ENCODE data around the gene MAL.
"Not testable (repeated sequence)": the region's sequence is repeated elsewhere in the genome, so short reads cannot be mapped to it uniquely, and the experiment has no call there.

MAL gene

DNA sequence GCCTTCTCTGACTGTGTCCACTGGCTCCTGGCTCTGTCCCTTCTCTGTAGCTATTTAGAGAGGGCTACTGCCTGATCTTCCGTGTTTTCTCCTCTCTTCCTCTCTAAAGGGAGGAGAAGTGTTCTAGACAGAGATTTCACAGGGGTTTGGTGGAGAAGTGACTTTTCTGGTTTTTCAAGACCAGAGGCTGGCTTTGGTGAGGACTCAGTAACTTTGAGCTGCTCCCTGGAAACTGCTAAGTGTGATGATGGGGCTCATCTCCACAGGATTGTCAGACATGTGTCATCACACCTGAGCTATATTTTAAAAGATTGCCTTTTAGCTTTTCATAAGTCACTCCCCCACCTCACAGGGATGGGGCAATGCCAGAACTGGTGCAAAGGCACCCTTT lies 6.2 kb downstream of the MAL start:
- H3K4me1 ChIP-seq (ENCODE audit: control insufficient read depth in 2 of 2, insufficient read depth in 2 of 2, low read length in 2 of 2) = no peaks in the 10 kb centered on the region
- peaks cover 6 to 8% of the 10 kb centered on the region in 2 donors for H3K27me3 ChIP-seq (ENCODE audit: control insufficient read depth in 2 of 2, insufficient read depth in 2 of 2, low read length in 2 of 2)
- H3K27ac ChIP-seq (ENCODE audit: low read depth in 2 of 2, low read length in 2 of 2) = no peak overlapping the region
- no peaks in the 10 kb centered on the region for H3K9me3 ChIP-seq (ENCODE audit: control insufficient read depth in 2 of 2, low read length in 2 of 2)
- no peak overlapping the region for H3K9ac ChIP-seq (ENCODE audit: low read depth in 1 of 2, low read length in 2 of 2)
- no peak overlapping the region for H3K4me3 ChIP-seq (ENCODE audit: low read length in 2 of 2)
- H3K36me3 ChIP-seq (ENCODE audit: control insufficient read depth in 2 of 2, insufficient read depth in 2 of 2, low read length in 2 of 2) = no peaks in the 10 kb centered on the region

DNA sequence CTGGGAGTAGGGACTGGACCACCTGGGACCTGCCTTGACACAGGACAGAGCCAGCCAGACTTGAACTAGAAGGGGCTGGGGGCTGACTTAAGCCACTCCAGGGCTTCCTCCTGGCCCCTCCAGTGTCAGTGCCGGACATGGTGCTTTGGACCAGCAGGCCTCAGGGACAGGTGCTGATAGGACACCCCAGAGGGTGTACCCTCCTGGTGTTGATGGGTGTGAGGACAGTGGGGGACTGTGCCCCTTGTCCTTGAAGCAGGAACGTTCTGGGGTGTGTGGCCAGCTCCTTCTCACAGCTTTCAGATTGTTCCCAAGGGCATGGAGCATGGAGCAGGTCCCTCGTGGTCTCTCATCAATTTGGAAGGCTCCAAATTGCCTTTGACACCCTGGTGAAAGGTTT lies 6.8 kb downstream of the MAL start:
- Histone ChIP-seq H3K4me1 (ENCODE audit: control insufficient read depth in 2 of 2, insufficient read depth in 2 of 2, low read length in 2 of 2) (no peaks in the 10 kb centered on the region), H3K27me3 (ENCODE audit: control insufficient read depth in 2 of 2, insufficient read depth in 2 of 2, low read length in 2 of 2) (peaks cover 1 to 2% of the 10 kb centered on the region in 2 donors), H3K36me3 (ENCODE audit: control insufficient read depth in 2 of 2, insufficient read depth in 2 of 2, low read length in 2 of 2) (no peaks in the 10 kb centered on the region), H3K27ac (ENCODE audit: low read depth in 2 of 2, low read length in 2 of 2) (no peak overlapping the region), H3K9me3 (ENCODE audit: control insufficient read depth in 2 of 2, low read length in 2 of 2) (no peaks in the 10 kb centered on the region), H3K9ac (ENCODE audit: low read depth in 1 of 2, low read length in 2 of 2) (no peak overlapping the region), H3K4me3 (ENCODE audit: low read length in 2 of 2) (no peak overlapping the region)

DNA sequence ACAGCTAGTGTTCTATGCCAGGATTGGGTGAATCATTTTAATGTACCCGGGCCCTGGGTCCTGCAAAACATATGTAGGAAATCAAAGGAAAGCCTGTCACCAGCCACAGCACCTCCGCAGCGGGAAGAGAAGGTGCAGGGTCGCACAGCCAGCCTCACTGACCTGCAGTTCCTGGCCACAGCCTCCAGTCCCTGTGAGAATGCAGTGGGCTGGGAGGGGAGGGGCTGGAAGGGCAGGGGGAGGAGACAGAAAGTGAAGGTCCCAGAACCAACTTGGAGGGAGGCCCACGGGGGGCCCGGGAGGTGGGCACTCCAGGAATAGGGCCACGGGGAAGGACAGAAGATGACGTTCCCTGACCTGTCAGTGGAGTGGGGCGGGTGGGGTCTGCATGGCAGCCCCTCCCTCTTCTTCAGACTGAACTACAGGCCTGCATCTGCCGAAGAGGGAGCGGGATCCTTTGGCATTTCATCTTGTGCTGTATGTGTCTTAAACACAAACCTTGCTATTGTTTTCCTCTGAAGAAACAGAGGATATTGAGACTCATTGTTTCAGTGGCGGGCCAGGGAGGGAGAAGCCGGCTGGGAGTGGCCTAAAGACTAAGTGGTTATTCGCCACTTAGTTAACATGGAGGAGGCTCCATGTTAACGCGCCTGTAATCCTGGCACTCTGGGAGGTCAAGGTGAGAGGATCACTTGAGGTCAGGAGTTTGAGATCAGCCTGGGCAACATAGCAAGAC lies 7.5 kb downstream of the MAL start:
- Histone ChIP-seq H3K27me3 (ENCODE audit: control insufficient read depth in 2 of 2, insufficient read depth in 2 of 2, low read length in 2 of 2) (no peaks in the 10 kb centered on the region), H3K9ac (ENCODE audit: low read depth in 1 of 2, low read length in 2 of 2) (no peak overlapping the region), H3K36me3 (ENCODE audit: control insufficient read depth in 2 of 2, insufficient read depth in 2 of 2, low read length in 2 of 2) (no peaks in the 10 kb centered on the region), H3K27ac (ENCODE audit: low read depth in 2 of 2, low read length in 2 of 2) (no peak overlapping the region), H3K4me3 (ENCODE audit: low read length in 2 of 2) (no peak overlapping the region), H3K4me1 (ENCODE audit: control insufficient read depth in 2 of 2, insufficient read depth in 2 of 2, low read length in 2 of 2) (no peaks in the 10 kb centered on the region), H3K9me3 (ENCODE audit: control insufficient read depth in 2 of 2, low read length in 2 of 2) (no peaks in the 10 kb centered on the region)

DNA sequence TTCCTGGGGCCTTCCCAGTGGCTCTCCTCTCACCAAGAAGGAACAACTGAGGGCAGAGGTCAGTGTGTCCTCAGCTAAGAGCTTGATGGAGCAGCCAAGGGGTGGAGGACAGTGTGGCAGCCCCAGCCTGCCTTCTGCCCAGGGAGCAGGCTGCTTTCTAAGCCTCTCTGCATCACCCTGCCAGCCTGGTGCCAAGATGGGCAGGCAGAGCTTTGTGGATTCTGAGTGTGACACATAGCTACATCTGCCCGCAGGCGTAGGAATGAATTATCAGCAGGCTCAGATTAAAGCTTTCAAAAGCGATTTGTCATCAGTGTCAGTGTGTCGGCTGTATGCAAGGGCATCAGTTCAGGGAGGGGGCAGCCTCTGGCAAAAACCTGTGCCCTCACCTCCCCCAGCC lies 8.7 kb downstream of the MAL start:
- Histone ChIP-seq H3K36me3 (ENCODE audit: control insufficient read depth in 2 of 2, insufficient read depth in 2 of 2, low read length in 2 of 2) (no peaks in the 10 kb centered on the region), H3K4me1 (ENCODE audit: control insufficient read depth in 2 of 2, insufficient read depth in 2 of 2, low read length in 2 of 2) (no peaks in the 10 kb centered on the region), H3K27ac (ENCODE audit: low read depth in 2 of 2, low read length in 2 of 2) (no peak overlapping the region), H3K4me3 (ENCODE audit: low read length in 2 of 2) (no peak overlapping the region), H3K9me3 (ENCODE audit: control insufficient read depth in 2 of 2, low read length in 2 of 2) (no peaks in the 10 kb centered on the region), H3K9ac (ENCODE audit: low read depth in 1 of 2, low read length in 2 of 2) (no peak overlapping the region), H3K27me3 (ENCODE audit: control insufficient read depth in 2 of 2, insufficient read depth in 2 of 2, low read length in 2 of 2) (no peaks in the 10 kb centered on the region)

DNA sequence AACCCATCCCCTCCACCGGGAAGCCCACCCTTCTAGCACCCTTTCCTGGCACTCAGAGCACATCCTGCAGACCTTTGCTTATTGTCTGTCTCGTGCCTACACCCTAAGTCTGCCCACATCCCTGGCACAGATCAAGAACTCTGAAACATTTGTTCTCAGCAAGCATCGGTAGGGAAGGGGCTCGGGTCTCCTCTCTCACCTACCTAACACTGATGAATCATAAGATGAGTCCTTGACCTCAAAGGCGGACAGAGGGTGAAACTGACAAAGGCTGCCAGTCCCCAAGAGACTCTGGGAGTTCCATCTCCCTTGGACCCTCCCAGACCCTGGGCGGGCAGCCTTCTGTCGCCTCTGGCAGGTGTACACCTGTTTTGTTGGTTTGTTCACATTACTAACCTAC lies 9.3 kb downstream of the MAL start:
- no peak overlapping the region for H3K9ac ChIP-seq (ENCODE audit: low read depth in 1 of 2, low read length in 2 of 2)
- no peaks in the 10 kb centered on the region for H3K9me3 ChIP-seq (ENCODE audit: control insufficient read depth in 2 of 2, low read length in 2 of 2)
- no peaks in the 10 kb centered on the region for H3K4me1 ChIP-seq (ENCODE audit: control insufficient read depth in 2 of 2, insufficient read depth in 2 of 2, low read length in 2 of 2)
- H3K4me3 ChIP-seq (ENCODE audit: low read length in 2 of 2) = no peak overlapping the region
- no peaks in the 10 kb centered on the region for H3K36me3 ChIP-seq (ENCODE audit: control insufficient read depth in 2 of 2, insufficient read depth in 2 of 2, low read length in 2 of 2)
- no peaks in the 10 kb centered on the region for H3K27me3 ChIP-seq (ENCODE audit: control insufficient read depth in 2 of 2, insufficient read depth in 2 of 2, low read length in 2 of 2)
- no peak overlapping the region for H3K27ac ChIP-seq (ENCODE audit: low read depth in 2 of 2, low read length in 2 of 2)

DNA sequence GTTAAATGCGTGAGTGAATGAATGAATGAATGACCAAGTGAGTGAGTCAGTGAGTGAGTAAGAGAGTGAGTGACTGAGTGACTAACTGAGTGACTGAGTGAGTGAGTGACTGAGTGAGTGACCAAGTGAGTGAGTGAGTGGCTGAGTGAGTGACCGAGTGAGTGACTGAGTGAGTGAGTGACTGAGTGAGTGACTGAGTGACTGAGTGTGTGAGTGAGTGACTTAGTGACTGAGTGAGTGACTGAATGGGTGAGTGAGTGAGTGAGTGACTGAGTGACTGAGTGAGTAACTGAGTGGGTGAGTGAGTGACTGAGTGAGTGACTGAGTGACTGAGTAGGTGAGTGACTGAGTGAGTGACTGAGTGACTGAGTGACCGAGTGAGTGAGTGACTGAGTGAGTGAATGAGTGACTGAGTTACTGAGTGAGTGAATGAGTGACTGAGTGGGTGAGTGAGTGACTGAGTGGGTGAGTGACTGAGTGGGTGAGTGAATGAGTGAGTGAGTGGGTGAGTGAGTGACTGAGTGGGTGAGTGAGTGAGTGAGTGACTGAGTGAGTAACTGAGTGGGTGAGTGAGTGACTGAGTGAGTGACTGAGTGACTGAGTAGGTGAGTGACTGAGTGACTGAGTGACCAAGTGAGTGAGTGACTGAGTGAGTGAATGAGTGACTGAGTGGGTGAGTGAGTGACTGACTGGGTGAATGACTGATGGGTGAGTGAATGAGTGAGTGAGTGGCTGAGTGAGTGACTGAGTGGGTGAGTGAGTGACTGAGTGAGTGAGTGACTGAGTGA lies 11.3 kb downstream of the MAL start:
- Histone ChIP-seq H3K4me1 (ENCODE audit: control insufficient read depth in 2 of 2, insufficient read depth in 2 of 2, low read length in 2 of 2) (no peaks in the 10 kb centered on the region), H3K9ac (ENCODE audit: low read depth in 1 of 2, low read length in 2 of 2) (no peak overlapping the region), H3K4me3 (ENCODE audit: low read length in 2 of 2) (no peak overlapping the region), H3K27me3 (ENCODE audit: control insufficient read depth in 2 of 2, insufficient read depth in 2 of 2, low read length in 2 of 2) (peaks cover 0 to 5% of the 10 kb centered on the region in 2 donors), H3K27ac (ENCODE audit: low read depth in 2 of 2, low read length in 2 of 2) (no peak overlapping the region), H3K9me3 (ENCODE audit: control insufficient read depth in 2 of 2, low read length in 2 of 2) (no peaks in the 10 kb centered on the region), H3K36me3 (ENCODE audit: control insufficient read depth in 2 of 2, insufficient read depth in 2 of 2, low read length in 2 of 2) (no peaks in the 10 kb centered on the region)

DNA sequence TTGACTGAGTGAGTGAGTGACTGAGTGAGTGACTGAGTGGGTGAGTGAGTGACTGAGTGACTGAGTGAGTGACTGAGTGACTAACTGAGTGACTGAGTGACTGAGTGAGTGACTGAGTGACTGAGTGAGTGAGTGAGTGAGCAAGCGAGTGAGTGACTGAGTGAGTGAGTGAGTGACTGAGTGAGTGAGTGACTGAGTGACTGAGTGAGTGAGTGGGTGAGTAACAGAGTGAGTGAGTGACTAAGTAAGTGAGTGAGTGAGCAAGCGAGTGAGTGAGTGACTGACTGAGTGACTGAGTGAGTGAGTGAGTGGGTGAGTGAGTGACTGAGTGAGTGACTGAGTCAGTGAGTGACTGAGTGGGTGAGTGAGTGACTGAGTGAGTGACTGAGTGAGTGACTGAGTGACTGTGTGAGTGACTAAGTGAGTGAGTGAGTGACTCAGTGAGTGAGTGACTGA lies 11.9 kb downstream of the MAL start:
- Histone ChIP-seq H3K4me3 (ENCODE audit: low read length in 2 of 2) (no peak overlapping the region), H3K9me3 (ENCODE audit: control insufficient read depth in 2 of 2, low read length in 2 of 2) (no peaks in the 10 kb centered on the region), H3K9ac (ENCODE audit: low read depth in 1 of 2, low read length in 2 of 2) (no peak overlapping the region), H3K27ac (ENCODE audit: low read depth in 2 of 2, low read length in 2 of 2) (no peak overlapping the region), H3K4me1 (ENCODE audit: control insufficient read depth in 2 of 2, insufficient read depth in 2 of 2, low read length in 2 of 2) (no peaks in the 10 kb centered on the region), H3K36me3 (ENCODE audit: control insufficient read depth in 2 of 2, insufficient read depth in 2 of 2, low read length in 2 of 2) (no peaks in the 10 kb centered on the region), H3K27me3 (ENCODE audit: control insufficient read depth in 2 of 2, insufficient read depth in 2 of 2, low read length in 2 of 2) (peaks cover 0 to 5% of the 10 kb centered on the region in 2 donors)

DNA sequence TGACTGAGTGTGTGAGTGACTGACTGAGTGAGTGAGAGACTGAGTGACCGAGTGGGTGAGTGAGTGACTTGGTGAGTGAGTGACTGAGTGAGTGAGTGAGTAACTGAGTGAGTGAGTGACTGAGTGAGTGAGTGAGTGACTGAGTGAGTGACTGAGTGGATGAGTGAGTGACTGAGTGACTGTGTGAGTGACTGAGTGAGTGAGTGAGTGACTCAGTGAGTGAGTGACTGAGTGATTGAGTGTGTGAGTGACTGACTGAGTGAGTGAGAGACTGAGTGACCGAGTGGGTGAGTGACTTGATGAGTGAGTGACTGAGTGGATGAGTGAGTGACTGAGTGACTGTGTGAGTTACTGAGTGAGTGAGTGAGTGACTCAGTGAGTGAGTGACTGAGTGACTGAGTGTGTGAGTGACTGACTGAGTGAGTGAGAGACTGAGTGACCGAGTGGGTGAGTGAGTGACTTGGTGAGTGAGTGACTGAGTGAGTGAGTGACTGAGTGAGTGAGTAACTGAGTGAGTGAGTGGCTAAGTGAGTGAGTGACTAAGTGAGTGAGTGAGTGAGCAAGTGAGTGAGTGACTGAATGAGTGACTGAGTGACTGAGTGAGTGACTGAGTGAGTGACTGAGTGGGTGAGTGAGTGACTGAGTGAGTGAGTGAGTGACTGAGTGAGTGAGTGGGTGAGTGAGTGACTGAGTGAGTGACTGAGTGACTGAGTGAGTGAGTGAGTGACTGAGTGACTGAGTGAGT lies 12.5 kb downstream of the MAL start:
- not testable (repeated sequence) for H3K27ac ChIP-seq (ENCODE audit: low read depth in 2 of 2, low read length in 2 of 2); H3K36me3 ChIP-seq (ENCODE audit: control insufficient read depth in 2 of 2, insufficient read depth in 2 of 2, low read length in 2 of 2); H3K4me1 ChIP-seq (ENCODE audit: control insufficient read depth in 2 of 2, insufficient read depth in 2 of 2, low read length in 2 of 2); H3K4me3 ChIP-seq (ENCODE audit: low read length in 2 of 2); H3K9me3 ChIP-seq (ENCODE audit: control insufficient read depth in 2 of 2, low read length in 2 of 2); H3K9ac ChIP-seq (ENCODE audit: low read depth in 1 of 2, low read length in 2 of 2); H3K27me3 ChIP-seq (ENCODE audit: control insufficient read depth in 2 of 2, insufficient read depth in 2 of 2, low read length in 2 of 2)

DNA sequence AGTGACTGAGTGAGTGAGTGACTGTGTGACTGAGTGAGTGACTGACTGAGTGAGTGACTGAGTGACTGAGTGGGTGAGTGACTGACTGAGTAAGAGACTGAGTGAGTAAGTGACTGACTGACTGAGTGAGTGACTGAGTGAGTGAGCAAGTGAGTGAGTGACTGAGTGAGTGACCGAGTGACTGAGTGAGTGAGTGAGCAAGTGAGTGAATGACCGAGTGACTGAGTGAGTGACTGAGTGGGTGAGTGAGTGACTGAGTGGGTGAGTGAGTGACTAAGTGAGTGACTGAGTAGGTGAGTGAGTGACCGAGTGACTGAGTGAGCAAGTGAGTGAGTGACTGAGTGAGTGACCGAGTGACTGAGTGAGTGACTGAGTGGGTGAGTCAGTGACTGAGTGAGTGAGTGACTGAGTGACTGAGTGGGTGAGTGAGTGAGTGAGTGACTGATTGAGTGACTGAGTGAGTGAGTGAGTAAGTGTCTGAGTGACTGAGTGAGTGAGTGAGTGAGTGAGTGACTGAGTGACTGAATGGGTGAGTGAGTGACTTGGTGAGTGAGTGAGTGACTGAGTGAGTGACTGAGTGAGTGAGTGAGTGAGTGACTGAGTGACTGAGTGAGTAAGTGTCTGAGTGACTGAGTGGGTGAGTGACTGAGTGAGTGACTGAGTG lies 13.3 kb downstream of the MAL start:
- Histone ChIP-seq H3K9ac (ENCODE audit: low read depth in 1 of 2, low read length in 2 of 2) (no peak overlapping the region), H3K9me3 (ENCODE audit: control insufficient read depth in 2 of 2, low read length in 2 of 2) (no peaks in the 10 kb centered on the region), H3K27me3 (ENCODE audit: control insufficient read depth in 2 of 2, insufficient read depth in 2 of 2, low read length in 2 of 2) (peaks cover 2 to 8% of the 10 kb centered on the region in 2 donors), H3K36me3 (ENCODE audit: control insufficient read depth in 2 of 2, insufficient read depth in 2 of 2, low read length in 2 of 2) (no peaks in the 10 kb centered on the region), H3K4me1 (ENCODE audit: control insufficient read depth in 2 of 2, insufficient read depth in 2 of 2, low read length in 2 of 2) (no peaks in the 10 kb centered on the region), H3K27ac (ENCODE audit: low read depth in 2 of 2, low read length in 2 of 2) (no peak overlapping the region), H3K4me3 (ENCODE audit: low read length in 2 of 2) (no peak overlapping the region)
